Keratinocyte (primary cell): ENCODE results near the gene PRKCH. TPM values are rescaled to one million over a fixed set of nuclear protein-coding genes. Genes with fewer than 3 reads are reported as not detected.

ENCODE experiments used
- DNase-seq: peaks from one replicate; pipeline ENCODE4 v3.0.0-alpha.2; 2011; ENCODE audit warnings: low read depth, missing footprints, low spot score
- FAIRE-seq: peaks from 2 replicates; lab custom pipeline; 2011; peaks lifted over from hg19 to GRCh38; lab: Jason Lieb, UNC
- H2AFZ ChIP-seq: 2 replicates; pipeline ENCODE4 v1.6.0; 2012; ENCODE audit warnings: low read length, control low read depth, inconsistent platforms; ENCODE audit not compliant: control insufficient read depth
- H3K27ac ChIP-seq: 2 replicates; pipeline ENCODE4 v1.5.1; 2011; ENCODE audit warnings: low read length; ENCODE audit not compliant: control insufficient read depth, insufficient read depth
- H3K27me3 ChIP-seq: 3 replicates; pipeline ENCODE4 v1.6.0; 2011; ENCODE audit warnings: low read length; ENCODE audit not compliant: control insufficient read depth, insufficient read depth; ENCODE audit errors: extremely low read depth
- H3K36me3 ChIP-seq, 2 experiments: 2 replicates in 1 of 2; 3 replicates in 1 of 2; pipeline ENCODE4 v1.5.1; 2011; ENCODE audit warnings: low read length in 2 of 2, mild to moderate bottlenecking in 1 of 2; ENCODE audit not compliant: control insufficient read depth in 2 of 2, insufficient read depth in 2 of 2; ENCODE audit errors: extremely low read depth in 1 of 2
- H3K4me1 ChIP-seq: 3 replicates; pipeline ENCODE4 v1.5.1; 2011; ENCODE audit warnings: low read length; ENCODE audit not compliant: control insufficient read depth, insufficient read depth; ENCODE audit errors: extremely low read depth
- H3K4me2 ChIP-seq: 3 replicates; pipeline ENCODE4 v1.6.0; 2011; ENCODE audit warnings: low read depth, low read length; ENCODE audit not compliant: control insufficient read depth, insufficient read depth; ENCODE audit errors: extremely low read depth
- H3K4me3 ChIP-seq, 3 experiments: fragments of 200-600 bp in 1 of 3; sonication (generic) in 1 of 3; 2 replicates in 2 of 3; 3 replicates in 1 of 3; pipeline ENCODE4 v1.5.1; 2011 to 2016; ENCODE audit warnings: low read length in 3 of 3, mild to moderate bottlenecking in 3 of 3, control low read depth in 2 of 3, inconsistent platforms in 1 of 3, low read depth in 1 of 3, mixed read lengths in 1 of 3, mixed run types in 1 of 3, moderate library complexity in 1 of 3; ENCODE audit not compliant: control insufficient read depth in 2 of 3, insufficient read depth in 2 of 3; ENCODE audit errors: extremely low read depth in 1 of 3
- H3K79me2 ChIP-seq: 2 replicates; pipeline ENCODE4 v1.6.0; 2012; ENCODE audit warnings: low read length; ENCODE audit not compliant: control insufficient read depth, insufficient read depth
- H3K9ac ChIP-seq: 3 replicates; pipeline ENCODE4 v1.6.0; 2011; ENCODE audit warnings: low read length; ENCODE audit not compliant: control insufficient read depth, insufficient read depth; ENCODE audit errors: extremely low read depth
- H3K9me1 ChIP-seq: 3 replicates; pipeline ENCODE4 v1.6.0; 2011; ENCODE audit warnings: low read length; ENCODE audit not compliant: control insufficient read depth, insufficient read depth; ENCODE audit errors: extremely low read depth
- H3K9me3 ChIP-seq: 2 replicates; pipeline ENCODE4 v1.5.1; 2012; ENCODE audit warnings: low read depth, low read length; ENCODE audit not compliant: control insufficient read depth
- H4K20me1 ChIP-seq: 3 replicates; pipeline ENCODE4 v1.6.0; 2011; ENCODE audit warnings: low read length; ENCODE audit not compliant: control insufficient read depth, insufficient read depth; ENCODE audit errors: extremely low read depth
- CTCF ChIP-seq, 3 experiments: IDR thresholded peaks in 1 of 3; conservative IDR thresholded peaks in 1 of 3; optimal IDR thresholded peaks in 1 of 3; 2 replicates in 2 of 3; 3 replicates in 1 of 3; pipeline versions ENCODE3 to v1.5.1; 2011; ENCODE audit warnings: low read length in 3 of 3, mild to moderate bottlenecking in 3 of 3, moderate library complexity in 2 of 3, control low read depth in 1 of 3, inconsistent platforms in 1 of 3; ENCODE audit not compliant: insufficient read depth in 2 of 3; ENCODE audit errors: extremely low read depth in 1 of 3
- EZH2 ChIP-seq: IDR thresholded peaks from one replicate; pipeline ENCODE4 v1.6.1; 2012; ENCODE audit warnings: inconsistent platforms, mild to moderate bottlenecking, low read length, moderate library complexity
- dilution Hi-C: fragments of 300-500 bp; cut with MboI; formaldehyde crosslinking; loops from one replicate; pipeline ENCODE4 v1.7.0; 2020; ENCODE audit warnings: low sequenced_read_pairs; ENCODE audit not compliant: extremely low pct_ligation_motif_present
- polyA plus RNA-seq, 5 experiments: library from polyadenylated mRNA; depleted of rRNA in 3 of 5; stranded (reverse) in 3 of 5; stranded (forward) in 1 of 5; unstranded in 1 of 5; fragments of >200 nt; gene quantifications; 1 replicate in 1 of 5; 2 replicates in 3 of 5; 3 replicates in 1 of 5; pipeline versions ENCODE4 v1.2.1 to v1.2.3, GENCODE V29; 2011 to 2012; ENCODE audit warnings: missing spikeins in 2 of 5, low read depth in 1 of 5, low replicate concordance in 1 of 5

The PRKCH gene
- polyA plus RNA-seq, 1 donor (not counting 4 experiments of a cell fraction or from before 2014, with no cell fraction given): 13.7 TPM

GRCh38 chr14:61343991-61344405 lies 22.6 kb downstream of the PRKCH start:
- peaks cover 32% of the 10 kb centered on the region for H3K79me2 ChIP-seq
- dilution Hi-C loops: no loop called here
- H3K36me3 ChIP-seq: peaks cover 0 to 3% of the 10 kb centered on the region in 2 experiments
- H3K9me1 ChIP-seq: no peaks in the 10 kb centered on the region
- no peak overlapping the region for H2AFZ ChIP-seq
- DNase-seq: no peak
- no peaks in the 10 kb centered on the region for H3K27me3 ChIP-seq
- H3K4me1 ChIP-seq: peaks cover 40% of the 10 kb centered on the region
- peak overlapping the region; percentile 45 for H3K27ac ChIP-seq
- H3K4me2 ChIP-seq: no peak overlapping the region
- H3K4me3 ChIP-seq: no peak overlapping the region
- TF ChIP-seq EZH2 (no peak), CTCF (optimal IDR thresholded peaks at IDR 0.05 in 1 of 3, IDR thresholded peaks at IDR 0.05 in 1 of 3, conservative IDR thresholded peaks at IDR 0.05 in 1 of 3; ENCODE audit: extremely low read depth in 1 of 3, insufficient read depth in 2 of 3, low read length in 3 of 3) (no peak)
- H3K9ac ChIP-seq: no peak overlapping the region
- H4K20me1 ChIP-seq: no peaks in the 10 kb centered on the region
- FAIRE-seq: no peak
- no peaks in the 10 kb centered on the region for H3K9me3 ChIP-seq

- Histone ChIP-seq H3K9me1 (no peaks in the 10 kb centered on the region), H3K4me3 (no peak overlapping the region), H3K79me2 (peaks cover 32% of the 10 kb centered on the region), H2AFZ (no peak overlapping the region), H3K4me1 (peaks cover 40% of the 10 kb centered on the region), H3K27me3 (no peaks in the 10 kb centered on the region), H3K4me2 (no peak overlapping the region), H3K27ac (no peak overlapping the region), H3K9ac (no peak overlapping the region), H3K9me3 (no peaks in the 10 kb centered on the region), H4K20me1 (no peaks in the 10 kb centered on the region), H3K36me3 (peaks cover 0 to 3% of the 10 kb centered on the region in 2 experiments)
- TF ChIP-seq CTCF (optimal IDR thresholded peaks at IDR 0.05 in 1 of 3, IDR thresholded peaks at IDR 0.05 in 1 of 3, conservative IDR thresholded peaks at IDR 0.05 in 1 of 3; ENCODE audit: extremely low read depth in 1 of 3, insufficient read depth in 2 of 3, low read length in 3 of 3): no peak
- no peak for TF ChIP-seq EZH2
- FAIRE-seq (no peak), DNase-seq (no peak)
- dilution Hi-C loops: no loop called here
These were observed 23.2 kb downstream of the PRKCH start for GRCh38 chr14:61344437-61345150.
